22Rv1 (cell line): ENCODE measurements around the gene DOHH.
"Not testable (repeated sequence)": the region's sequence is repeated elsewhere in the genome, so short reads cannot be mapped to it uniquely, and the experiment has no call there.

Source experiments
- H3K27ac ChIP-seq: fragments of 450-650 bp; 2 replicates; pipeline ENCODE4 v1.5.1; 2017
- CTCF ChIP-seq: fragments of 450-650 bp; IDR thresholded peaks from 2 replicates; pipeline ENCODE4 v1.5.1; 2017; ENCODE audit warnings: mild to moderate bottlenecking
- ZFX ChIP-seq: fragments of 450-650 bp; IDR thresholded peaks from 2 replicates; pipeline ENCODE4 v1.6.1; 2017; ENCODE audit warnings: antibody characterized with exemption, borderline replicate concordance

Gene DOHH

GRCh38 chr19:3534375-3535234, 34.1 kb upstream of the DOHH start:
- TF ChIP-seq CTCF (no peak), ZFX (no peak)
- no peak overlapping the region for H3K27ac ChIP-seq

- no peak overlapping the region for H3K27ac ChIP-seq
- TF ChIP-seq CTCF (no peak), ZFX (no peak)
These were observed 33.2 kb upstream of the DOHH start for GRCh38 chr19:3533563-3534216.

GRCh38 chr19:3533033-3533432, 32.6 kb upstream of the DOHH start:
- no peak for TF ChIP-seq ZFX
- TF ChIP-seq CTCF: no peak
- H3K27ac ChIP-seq: no peak overlapping the region

- no peak overlapping the region for H3K27ac ChIP-seq
- no peak for TF ChIP-seq ZFX
- TF ChIP-seq CTCF: no peak
These were observed 31.8 kb upstream of the DOHH start for GRCh38 chr19:3532154-3532786.

- no peak for TF ChIP-seq CTCF
- TF ChIP-seq ZFX: no peak
- no peak overlapping the region for H3K27ac ChIP-seq
These were observed 31.2 kb upstream of the DOHH start for GRCh38 chr19:3531716-3532115.

GRCh38 chr19:3530389-3530788, 29.9 kb upstream of the DOHH start:
- no peak for TF ChIP-seq CTCF
- TF ChIP-seq ZFX: no peak
- H3K27ac ChIP-seq: no peak overlapping the region

- H3K27ac ChIP-seq: not testable (repeated sequence)
These were observed 28.8 kb upstream of the DOHH start for GRCh38 chr19:3529299-3529698.
